Superior temporal gyrus (tissue), 1 donor: ENCODE measurements around the gene C2orf72.
A peak's percentile ranks its signal among the peaks of the same experiment; 100 is the strongest.
"Not testable (repeated sequence)": the region's sequence is repeated elsewhere in the genome, so short reads cannot be mapped to it uniquely, and the experiment has no call there.

Experiments used
- DNase-seq: peaks from one replicate; pipeline ENCODE4 v3.0.0-alpha.2; 2016; ENCODE audit errors: extremely low spot score

The C2orf72 gene

DNA sequence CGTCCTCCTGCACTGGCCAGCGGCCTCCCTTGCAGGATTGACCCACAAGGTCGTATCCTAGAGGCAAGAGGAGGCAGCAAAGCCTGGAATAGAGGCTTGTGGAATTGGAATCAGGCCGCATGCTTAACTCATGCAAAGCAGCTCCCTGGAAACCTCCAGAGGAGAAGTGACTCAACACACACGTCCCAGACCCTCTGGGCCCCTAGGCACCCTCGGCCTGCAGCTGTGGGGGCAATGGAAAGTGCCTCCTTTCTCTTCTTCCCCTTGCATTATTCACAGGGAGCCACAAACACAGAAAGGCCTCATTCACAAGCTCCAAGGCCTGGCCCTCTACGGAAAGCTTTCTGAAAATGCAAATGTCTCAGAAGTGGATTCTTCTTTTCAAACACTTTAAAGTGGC lies 21.8 kb upstream of the C2orf72 start:
- peak; percentile 55 for DNase-seq

DNA sequence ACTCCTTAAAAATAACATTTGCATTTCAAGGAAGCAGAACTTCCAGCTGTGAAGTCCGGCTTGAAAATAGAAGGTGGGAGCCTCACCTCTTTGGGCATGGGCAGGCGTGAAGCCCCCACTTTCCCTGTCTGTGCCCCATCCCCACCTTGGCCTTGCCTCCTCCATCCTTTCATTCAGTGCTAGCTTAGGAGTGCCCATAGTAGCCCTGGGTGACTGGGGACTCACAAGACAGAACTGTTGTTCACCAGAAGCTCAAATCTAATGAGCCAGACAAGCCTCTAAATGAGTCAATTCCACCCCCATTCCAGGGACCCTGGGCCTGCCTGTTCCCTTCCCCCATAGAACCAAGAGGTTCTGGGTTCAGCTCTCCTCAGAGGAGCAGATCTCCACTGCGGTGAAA lies 21.4 kb upstream of the C2orf72 start:
- no peak for DNase-seq

DNA sequence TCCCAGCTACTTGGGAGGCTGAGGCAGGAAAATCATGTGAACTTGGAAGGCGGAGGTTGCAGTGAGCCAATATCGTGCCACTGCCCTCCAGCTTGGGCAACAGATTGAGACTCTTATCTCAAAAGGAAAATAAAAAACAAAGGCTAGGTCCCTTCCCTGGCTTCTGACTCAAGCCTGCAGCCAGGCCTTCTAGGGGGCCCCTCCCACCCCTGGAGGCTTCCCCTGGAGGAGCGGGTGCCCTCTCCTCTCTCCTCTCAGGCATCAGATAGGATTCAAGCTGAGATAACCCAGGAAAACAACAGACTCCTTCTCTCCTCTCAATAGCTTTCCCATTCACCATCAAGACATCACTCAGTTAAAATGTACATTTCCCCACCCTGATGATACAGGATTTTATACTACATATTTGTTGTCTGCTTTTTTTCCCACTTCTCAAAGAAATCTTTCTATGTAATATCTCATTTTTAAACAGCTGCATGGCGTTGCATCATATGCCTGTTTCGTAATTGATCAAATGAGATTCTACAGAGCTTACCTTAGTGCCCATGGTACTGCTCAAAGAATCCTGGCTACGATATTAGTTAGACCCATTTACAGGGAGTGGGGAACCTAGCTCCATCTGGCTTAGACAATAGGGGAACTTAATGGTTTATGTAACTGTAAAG lies 20.6 kb upstream of the C2orf72 start:
- no peak for DNase-seq

DNA sequence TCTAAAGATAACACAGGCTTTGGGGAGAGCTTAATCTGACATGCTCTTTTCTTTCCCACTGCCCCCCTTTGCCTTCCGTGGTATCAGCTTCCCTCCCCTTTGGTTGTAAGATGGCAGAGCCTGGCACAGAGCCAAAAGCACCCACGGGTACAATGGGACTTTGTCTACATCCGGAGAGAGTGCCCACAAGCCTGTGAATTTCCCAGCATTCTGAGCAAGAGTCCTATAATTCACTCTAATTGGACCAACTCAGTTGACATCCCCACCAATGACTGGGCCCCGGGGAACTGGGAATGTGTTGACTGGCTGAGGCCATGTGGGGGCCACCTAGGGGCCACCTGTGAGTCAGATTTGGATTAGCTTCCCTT lies 20.1 kb upstream of the C2orf72 start:
- peak; percentile 98 for DNase-seq

DNA sequence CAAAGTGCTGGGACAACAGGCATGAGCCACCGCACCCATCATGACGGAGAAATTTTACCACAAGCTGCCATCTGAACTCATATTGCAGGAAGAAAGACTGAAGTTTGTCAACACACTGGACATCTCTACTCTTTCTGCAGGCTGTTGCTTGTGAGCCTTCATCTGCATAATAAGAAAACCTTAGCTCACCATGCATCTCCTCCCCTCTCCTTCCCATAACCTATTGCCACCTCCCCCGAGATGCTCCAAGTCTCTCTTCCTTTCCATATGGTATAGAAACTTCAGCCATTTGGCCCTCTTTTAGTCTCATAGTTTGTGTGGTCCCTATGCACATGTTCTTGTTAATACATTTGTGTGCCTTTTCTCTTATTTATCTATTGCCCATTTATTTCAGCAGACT lies 19.1 kb upstream of the C2orf72 start:
- no peak for DNase-seq

DNA sequence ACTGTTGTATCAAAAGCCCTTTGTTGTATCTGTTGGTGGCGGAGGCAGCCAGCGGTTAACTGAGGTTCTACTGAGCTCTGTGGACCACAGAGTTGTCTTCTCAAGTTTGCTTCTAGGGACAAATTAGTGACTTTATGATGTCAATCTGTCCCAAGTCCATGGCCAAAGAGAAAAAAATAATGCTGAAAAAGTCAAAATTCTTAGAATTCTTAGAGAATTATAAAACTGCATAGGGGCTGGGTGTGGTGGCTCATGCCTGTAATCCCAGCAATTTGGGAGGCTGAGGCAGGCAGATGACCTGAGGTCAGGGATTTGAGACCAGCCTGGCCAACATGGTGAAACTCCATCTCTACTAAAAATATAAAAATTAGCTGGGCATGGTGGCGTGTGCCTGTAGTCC lies 12.3 kb upstream of the C2orf72 start:
- not testable (repeated sequence) for DNase-seq

DNA sequence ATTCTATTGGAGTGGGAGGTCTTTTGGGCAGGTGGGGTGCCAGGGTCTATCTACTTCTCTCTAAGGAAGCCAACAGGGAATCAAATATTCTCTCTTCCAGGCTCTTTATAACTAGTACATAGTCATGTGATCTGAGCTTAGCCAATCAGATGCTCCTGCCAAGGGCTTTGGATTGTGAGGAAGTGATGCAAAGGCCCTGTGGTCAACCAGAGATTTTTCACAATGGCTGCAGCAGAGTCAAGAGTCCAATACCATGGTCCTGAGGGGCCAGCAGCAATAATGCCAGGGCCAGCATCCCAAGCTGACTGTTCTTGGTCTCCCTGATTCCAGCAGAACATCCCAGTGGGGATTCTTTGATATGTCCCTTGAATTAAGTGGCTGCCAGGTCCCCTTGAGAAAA lies 8.4 kb upstream of the C2orf72 start:
- DNase-seq = no peak

DNA sequence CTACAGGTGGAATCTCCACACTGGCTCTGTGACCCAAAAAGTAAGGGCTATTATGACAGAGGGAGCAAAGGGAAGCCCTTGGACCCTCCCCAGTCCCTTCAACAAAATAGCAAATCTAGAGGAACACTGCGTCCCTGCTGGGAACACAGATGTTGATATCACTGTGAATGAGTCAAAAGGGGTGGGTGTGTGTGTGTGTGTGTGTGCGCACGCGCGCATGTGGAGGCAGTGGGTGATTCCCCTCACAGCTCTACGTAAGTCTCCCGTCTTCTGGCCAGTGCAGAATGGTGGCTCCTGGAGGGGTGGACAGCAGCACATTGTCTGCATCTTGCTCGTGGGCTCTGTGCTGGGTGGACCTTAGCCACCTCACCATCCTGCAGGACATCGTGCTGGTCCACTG lies 7.8 kb upstream of the C2orf72 start:
- no peak for DNase-seq

DNA sequence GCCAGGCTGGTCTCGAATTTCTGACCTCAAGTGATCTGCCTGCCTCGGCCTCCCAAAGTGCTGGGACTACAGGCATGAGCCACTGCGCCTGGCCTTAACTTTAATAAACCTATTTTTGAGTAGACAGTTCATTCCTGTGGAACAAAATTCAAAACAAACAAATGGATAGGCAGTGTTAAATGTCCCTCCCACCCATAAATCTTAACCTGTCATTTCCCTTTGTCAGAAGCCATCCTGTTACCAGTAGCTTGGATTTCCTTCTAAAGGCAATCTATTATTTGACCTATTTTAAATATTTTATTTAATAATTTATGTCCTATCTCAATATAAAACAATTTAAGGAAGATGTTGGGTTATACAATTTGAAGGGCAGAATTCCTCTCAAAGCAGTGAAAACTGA lies 6.6 kb upstream of the C2orf72 start:
- DNase-seq = no peak

DNA sequence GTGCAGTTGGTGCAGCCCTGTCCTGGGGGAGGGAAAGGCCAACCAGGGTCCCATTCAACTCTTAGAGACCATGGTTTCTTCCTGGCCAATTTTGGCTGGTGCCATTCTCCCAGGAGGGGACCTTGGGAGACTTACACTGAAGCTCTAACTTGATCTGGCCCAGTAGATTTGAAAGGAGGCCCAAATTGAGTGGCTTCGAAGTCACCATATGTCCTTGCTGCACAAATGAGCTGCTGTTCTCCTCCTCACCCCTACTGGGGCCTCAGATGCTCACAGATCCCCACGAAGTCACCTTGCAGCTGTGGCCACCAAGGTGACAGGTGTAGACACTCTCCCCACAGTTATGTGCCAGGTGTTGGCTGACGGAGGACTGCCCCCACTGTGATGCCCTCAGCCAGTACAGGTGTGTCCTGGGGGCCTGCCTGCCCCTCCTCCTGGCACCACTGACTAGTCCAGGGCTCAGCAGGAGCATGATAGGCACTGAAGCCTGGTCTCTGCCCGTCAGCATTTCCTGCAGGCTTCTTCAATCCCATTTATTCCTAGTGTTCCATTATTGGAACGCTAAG lies 4.7 kb upstream of the C2orf72 start:
- no peak for DNase-seq

DNA sequence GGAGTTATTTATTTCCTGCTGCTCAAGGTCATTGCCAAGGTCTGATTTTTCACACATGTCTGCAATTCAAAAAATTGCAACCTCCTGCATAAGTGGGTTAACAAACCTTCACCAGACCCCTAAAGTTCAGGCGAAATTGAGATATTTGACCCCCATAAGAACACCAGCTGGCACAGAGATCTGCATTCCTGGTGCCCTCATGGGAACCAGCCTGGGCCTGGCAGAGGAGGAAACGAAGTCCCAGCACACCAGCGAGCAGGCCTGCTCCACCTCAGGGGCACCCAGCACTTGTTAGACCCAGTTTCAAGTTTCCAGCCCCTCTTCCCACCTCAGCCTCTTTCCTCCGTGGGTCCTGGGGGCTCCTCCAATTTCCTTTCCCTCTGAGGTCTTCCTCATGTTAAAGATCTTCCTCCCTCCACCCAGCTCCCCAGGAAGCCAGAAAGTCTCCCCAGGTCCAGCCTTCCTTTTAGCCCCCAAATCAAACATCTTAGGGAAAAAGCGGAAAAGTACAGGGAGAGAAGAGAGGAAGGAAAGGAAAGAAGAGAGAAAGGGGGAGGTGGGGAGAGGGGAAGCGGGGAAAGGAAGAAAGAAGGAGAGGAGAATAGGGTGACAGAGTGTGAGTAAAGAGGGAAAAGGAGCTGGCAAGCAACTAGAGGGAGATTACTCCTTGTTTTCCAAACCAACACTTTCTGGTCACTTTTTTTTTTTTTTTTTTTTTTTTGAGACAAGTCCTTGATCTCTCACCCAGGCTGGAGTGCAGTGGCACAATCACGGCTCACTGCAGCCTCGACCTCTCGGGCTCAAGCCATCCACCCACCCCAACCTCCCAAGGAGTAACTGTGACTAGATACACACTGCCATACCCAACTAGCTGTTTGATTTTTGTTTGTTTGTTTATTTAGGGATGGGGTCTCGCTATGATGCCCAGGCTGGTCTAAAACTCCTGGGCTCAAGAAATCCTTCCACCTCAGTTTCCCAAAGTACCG lies 3.9 kb upstream of the C2orf72 start:
- no peak for DNase-seq

DNA sequence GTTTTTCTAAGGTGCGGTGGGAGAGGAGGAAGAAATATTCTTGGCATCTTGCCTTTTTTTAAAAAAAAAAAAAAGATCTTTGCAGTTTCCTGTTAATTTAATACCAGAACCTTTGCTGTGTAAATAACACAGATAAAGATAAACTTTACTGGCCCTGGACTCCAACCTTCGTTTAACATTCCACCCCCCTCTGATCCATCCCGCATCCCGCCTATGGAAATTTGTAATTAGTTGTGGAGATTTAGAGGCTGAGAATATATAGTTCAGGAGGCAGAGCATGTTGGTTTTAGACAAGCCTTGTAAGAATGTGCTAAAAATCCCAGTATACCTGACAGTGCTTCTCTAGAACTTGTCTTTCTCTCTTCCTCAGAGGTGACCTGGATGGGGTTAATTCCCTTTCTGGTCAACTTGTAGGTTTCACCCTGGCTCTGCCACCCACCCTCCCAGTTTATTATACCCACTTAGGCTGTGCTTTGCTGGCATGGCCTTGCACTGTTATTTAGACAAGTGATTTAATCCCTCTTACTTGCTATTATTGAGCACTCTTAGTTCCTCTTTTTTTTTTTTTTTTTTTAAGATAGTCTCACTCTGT lies 2.9 kb upstream of the C2orf72 start:
- DNase-seq = no peak

DNA sequence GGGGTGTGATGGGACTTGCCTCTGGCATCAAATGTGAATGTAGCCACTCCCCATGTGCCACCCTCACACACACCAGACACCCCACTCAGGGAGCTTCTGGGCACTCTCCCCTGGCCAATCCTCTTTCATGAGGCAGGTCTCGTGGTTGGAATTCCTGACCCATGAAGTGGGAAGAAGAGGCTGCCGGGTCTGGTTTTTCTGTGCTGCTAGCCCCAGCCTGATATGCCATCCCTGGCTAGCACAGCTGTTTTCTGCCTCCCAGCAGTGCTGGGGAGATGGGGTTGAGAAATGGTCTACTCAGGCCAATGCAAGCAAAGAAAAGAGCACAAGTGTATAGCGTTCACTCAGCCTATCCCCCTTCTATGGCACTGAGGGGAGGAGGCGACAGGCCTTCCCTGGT lies 1.2 kb upstream of the C2orf72 start:
- no peak for DNase-seq

DNA sequence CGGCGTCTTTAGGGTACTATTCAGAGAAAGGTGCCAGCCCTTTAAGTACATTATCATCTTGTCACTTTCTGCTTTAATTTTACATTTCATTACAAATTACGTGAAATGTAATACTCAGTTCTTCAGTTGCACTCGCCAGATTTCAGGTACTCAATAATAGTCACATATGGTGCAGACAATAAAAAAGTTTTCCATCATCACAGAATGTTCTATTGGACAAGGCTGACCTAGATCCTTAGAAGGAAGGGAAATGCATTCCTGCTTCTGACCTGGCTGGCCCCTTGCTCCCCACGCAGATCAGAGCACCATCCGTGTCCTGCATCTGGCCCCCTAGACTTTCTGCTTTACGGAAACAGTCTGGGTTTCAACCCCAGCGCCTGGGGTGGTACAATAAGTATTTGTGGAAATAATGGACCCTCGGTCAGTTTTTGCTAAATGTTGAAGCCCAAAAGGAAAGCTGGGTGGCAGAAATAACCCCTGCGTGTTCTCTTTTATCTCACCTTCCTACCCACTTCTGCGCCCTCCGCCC lies 681 bp upstream of the C2orf72 start:
- no peak for DNase-seq

DNA sequence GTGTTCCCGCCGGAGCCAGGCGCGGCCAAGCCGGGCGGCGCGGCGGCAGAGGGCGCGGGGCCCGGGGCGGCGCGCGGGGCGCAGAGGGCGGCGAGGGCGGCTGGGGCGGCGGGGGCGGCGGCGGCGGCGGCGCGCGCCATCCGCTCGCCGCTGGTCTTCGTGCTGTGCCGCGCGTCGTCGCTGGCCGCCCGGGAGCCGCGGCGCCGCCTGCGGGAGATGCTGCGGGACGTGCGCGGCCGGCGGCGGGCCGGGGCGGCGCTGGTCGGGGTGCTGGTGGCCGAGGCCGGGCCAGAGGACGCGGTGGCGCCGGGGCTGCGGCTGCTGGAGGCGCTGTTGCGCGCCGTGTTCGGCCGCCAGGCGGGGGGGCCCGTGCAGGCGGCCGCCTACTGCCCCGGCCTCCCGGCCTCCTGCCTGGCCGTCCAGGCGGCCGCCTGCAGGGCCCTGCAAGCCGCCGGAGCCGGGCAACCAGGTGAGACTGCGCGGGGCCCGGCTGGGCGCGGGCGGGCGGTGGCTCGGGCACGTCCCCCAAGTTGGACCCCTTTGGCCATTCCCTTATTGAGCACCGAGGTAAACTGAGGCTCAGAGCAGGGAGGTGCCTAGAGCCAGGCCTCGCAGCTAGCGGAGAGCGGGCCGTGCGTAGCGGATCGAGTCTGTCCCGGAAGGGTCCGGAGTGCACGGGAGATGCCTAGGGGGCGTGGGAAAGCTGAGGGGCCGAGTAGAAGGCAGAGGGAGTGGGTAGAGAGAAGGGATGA lies 584 bp downstream of the C2orf72 start:
- peak; percentile 69 for DNase-seq

DNA sequence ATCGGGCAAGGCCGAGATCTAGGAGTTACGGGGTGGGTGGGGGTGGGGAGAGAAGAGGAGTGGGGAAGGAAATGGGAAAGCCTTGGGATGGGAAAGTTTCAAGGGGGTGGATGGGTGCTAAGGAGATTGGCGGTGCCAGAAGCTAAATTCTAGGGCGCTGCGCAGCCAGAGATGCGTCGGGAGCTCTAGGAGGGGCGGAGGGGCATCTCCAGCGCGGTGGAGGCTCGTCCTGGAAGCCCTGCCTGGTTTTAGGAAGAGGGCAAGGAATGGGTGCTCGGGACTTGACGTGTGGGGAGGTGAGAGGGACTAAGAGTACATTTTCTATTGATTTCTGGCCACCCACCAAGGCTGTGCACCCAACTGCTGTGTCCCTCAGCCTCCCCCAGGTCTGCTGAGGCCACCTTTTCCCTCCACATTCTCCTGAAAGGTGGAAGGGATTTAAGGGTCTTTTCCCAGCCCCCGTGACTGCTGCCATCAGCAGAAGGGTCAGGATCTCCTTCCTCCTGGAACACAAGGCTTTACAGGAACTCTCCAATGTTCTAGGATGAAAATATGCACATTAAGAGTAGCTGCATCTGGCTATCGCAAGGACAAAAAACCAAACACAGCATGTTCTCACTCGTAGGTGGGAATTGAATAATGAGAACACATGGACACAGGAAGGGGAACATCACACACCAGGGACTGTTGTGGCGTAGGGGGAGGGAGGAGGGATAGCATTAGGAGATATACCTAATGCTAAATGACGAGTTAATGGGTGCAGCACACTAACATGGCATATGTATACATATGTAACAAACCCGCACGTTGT lies 1.4 kb downstream of the C2orf72 start:
- peak; percentile 42 for DNase-seq

DNA sequence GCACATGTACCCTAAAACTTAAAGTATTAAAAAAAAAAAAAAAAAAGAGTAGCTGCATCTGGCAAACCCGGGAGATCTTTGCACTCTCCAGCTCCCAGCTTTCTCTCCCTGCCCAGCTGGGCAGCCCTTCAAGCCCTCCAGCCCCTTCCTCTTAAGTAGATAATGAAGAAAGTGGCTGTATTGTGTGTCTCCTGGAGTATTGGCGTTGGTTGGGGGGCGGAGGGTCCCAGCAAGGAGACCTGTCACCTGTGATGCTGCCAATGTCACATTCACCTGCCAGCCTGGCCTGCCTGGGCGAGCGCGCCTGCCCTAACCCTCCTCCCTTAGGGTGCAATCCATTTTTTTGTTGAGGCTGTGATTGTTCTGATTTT lies 2.0 kb downstream of the C2orf72 start:
- DNase-seq = no peak

DNA sequence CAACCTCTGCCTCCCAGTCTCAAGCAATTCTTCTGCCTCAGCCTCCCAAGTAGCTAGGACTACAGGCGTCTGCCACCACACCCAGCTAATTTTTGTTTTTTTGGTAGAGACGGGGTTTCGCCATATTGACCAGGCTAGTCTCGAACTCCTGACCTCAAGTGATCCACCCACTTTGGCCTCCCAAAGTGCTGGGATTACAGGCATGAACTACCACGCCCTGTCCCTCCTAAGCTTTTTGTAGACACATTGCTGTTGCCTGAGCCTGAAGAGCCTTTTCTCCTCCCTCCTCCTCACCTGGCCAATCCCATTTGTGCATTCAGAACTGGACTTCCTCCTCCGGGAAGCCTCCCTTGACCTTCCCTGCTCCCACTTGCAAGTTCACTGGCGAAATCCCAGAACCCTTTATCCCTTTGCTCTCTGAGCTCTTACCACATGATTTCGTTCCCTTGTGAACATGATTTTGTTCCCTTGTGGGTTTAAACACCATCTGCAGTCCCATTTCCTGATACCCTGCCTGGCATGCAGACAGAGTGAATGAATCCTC lies 2.6 kb downstream of the C2orf72 start:
- no peak for DNase-seq

DNA sequence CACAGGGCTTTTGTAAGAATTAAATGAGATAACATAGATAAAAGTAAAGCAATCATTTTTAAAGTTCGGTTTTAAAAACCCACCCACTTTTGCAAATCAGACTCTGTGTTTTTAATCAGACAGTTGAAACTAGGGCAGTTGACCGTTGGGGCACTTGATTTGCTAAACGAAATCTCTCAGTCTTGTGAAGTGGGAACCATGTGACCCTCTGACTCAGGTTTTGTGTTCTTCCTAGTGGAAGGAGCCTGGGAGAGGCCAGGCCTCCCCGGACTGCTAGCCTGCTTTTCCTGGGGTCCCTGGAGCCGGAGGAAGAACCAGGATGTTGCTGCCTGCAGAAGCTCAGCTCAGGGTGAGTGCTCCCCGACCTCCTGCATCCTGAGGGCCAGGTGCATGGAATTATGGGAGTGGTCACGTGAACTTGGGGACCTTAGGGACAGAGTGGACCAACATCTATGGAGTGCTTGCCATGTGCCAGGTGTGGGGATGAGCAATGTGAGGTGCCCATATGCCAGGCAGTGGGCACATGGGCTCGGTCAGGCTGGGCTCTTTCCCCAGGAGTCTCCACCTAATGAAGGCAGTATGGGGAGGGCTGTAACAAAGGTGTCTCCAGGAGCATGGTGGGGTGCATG lies 3.9 kb downstream of the C2orf72 start:
- no peak for DNase-seq

DNA sequence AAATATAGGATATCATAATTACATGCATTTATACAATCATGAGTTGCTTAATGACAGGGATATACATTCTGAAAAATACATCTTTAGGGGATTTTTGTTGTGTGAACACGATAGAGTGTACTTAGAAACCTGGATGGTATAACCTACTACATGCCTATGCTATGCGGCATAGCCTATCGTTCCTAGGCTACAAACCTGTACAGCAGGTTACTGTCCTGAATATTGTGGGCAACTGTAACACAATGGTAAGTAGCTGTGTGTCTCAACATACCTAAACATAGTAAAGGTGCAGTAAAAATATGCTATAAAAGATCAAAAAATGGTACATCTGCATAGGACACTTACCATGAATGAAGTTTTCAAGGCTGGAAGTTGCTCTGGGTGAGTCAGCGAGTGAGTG lies 6.5 kb downstream of the C2orf72 start:
- DNase-seq = no peak
